HL-60 (cell line): ENCODE data around the gene CHL1.

Experiments
- CTCF ChIP-seq: IDR thresholded peaks from one replicate; pipeline ENCODE4 v1.5.1; 2011; ENCODE audit warnings: low read length, control low read depth, inconsistent platforms; ENCODE audit not compliant: insufficient read depth
- GABPA ChIP-seq: IDR thresholded peaks from 2 replicates; pipeline ENCODE4 v1.6.1; 2012; ENCODE audit warnings: low read depth
- POLR2AphosphoS5 ChIP-seq: IDR thresholded peaks from 2 replicates; pipeline ENCODE4 v1.6.1; 2012; ENCODE audit warnings: low read depth
- REST ChIP-seq: IDR thresholded peaks from 2 replicates; pipeline ENCODE4 v1.6.1; 2012; ENCODE audit warnings: low read depth; ENCODE audit not compliant: insufficient replicate concordance
- SPI1 ChIP-seq: IDR thresholded peaks from 2 replicates; pipeline ENCODE4 v1.6.1; 2012; ENCODE audit warnings: low read depth, mild to moderate bottlenecking, borderline replicate concordance

GRCh38 chr3:447671-448070, 251.1 kb downstream of the CHL1 start:
- TF ChIP-seq CTCF (no peak), REST (no peak), POLR2AphosphoS5 (no peak), SPI1 (no peak), GABPA (no peak)
